Stomach smooth muscle (tissue), 2 donors: Measurements from ENCODE around the gene PLAAT5.

Experiments used
- H3K27ac ChIP-seq: one replicate; pipeline ENCODE4 v1.7.0; 2013; ENCODE audit warnings: mild to moderate bottlenecking, low read length, inconsistent platforms
- H3K27me3 ChIP-seq, 2 donors: one replicate each; pipeline ENCODE4 v1.7.0; 2013; ENCODE audit warnings: low read length in 2 of 2; ENCODE audit not compliant: insufficient read depth in 2 of 2, control insufficient read depth in 1 of 2
- H3K36me3 ChIP-seq, 2 donors: one replicate each; pipeline ENCODE4 v1.7.0; 2013; ENCODE audit warnings: low read length in 2 of 2; ENCODE audit not compliant: control insufficient read depth in 2 of 2, insufficient read depth in 2 of 2
- H3K4me1 ChIP-seq: one replicate; pipeline ENCODE4 v1.7.0; 2013; ENCODE audit warnings: low read length; ENCODE audit not compliant: control insufficient read depth, insufficient read depth
- H3K4me3 ChIP-seq, 2 donors: one replicate each; pipeline ENCODE4 v1.7.0; 2013; ENCODE audit warnings: low read length in 2 of 2
- H3K9ac ChIP-seq, 2 donors: one replicate each; pipeline ENCODE4 v1.7.0; 2013; ENCODE audit warnings: low read length in 2 of 2, mild to moderate bottlenecking in 1 of 2
- H3K9me3 ChIP-seq, 2 donors: one replicate each; pipeline ENCODE4 v1.7.0; 2013; ENCODE audit warnings: low read length in 2 of 2; ENCODE audit not compliant: control insufficient read depth in 2 of 2
- donor health status: healthy.
- donor health status: Pancreatic carcinoma.

Gene PLAAT5

GRCh38 chr11:63485777-63486176, 5.2 kb downstream of the PLAAT5 start:
- Histone ChIP-seq H3K27me3 (no peaks in the 10 kb centered on the region), H3K9ac (no peak overlapping the region), H3K4me1 (peaks cover 9% of the 10 kb centered on the region), H3K27ac (no peak overlapping the region), H3K36me3 (no peaks in the 10 kb centered on the region), H3K4me3 (no peak overlapping the region), H3K9me3 (peaks cover 3% of the 10 kb centered on the region in 2 donors)

DNA sequence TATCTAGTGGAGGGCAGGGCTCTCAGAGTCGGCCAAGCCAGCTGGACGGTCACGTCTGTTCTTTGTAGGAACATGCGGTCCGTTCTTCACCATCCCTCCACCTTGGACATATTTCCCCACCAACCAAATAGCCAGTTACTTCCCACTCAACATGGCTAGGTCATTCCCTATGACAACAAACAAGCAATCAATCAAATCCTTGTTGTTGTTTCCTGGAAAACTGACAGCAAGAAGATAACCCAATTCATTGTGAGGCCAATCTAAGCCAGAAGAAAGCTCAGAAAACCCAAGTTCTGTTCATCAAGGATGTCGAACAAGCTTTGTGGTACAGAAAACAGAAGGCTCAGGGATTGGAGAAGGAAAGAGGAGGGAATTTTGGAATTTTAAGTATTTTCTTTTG, 10.9 kb downstream of the PLAAT5 start:
- H3K36me3 ChIP-seq = no peaks in the 10 kb centered on the region
- H3K9me3 ChIP-seq = no peaks in the 10 kb centered on the region
- H3K9ac ChIP-seq = no peak overlapping the region
- peaks cover 3% of the 10 kb centered on the region for H3K4me1 ChIP-seq
- no peak overlapping the region for H3K27ac ChIP-seq
- H3K27me3 ChIP-seq = no peaks in the 10 kb centered on the region
- H3K4me3 ChIP-seq = no peak overlapping the region

- Histone ChIP-seq H3K9me3 (no peaks in the 10 kb centered on the region), H3K4me3 (peak overlapping the region in 1 of 2 donors; percentile 23), H3K36me3 (no peaks in the 10 kb centered on the region), H3K27ac (no peak overlapping the region), H3K9ac (no peak overlapping the region), H3K4me1 (peaks cover 3% of the 10 kb centered on the region), H3K27me3 (no peaks in the 10 kb centered on the region)
Observed at GRCh38 chr11:63478896-63479295, 12.1 kb downstream of the PLAAT5 start.

- H3K9me3 ChIP-seq = no peaks in the 10 kb centered on the region
- no peak overlapping the region for H3K27ac ChIP-seq
- H3K4me3 ChIP-seq = no peak overlapping the region
- H3K27me3 ChIP-seq = no peaks in the 10 kb centered on the region
- no peak overlapping the region for H3K9ac ChIP-seq
- peaks cover 3% of the 10 kb centered on the region for H3K4me1 ChIP-seq
- no peaks in the 10 kb centered on the region for H3K36me3 ChIP-seq
Observed at GRCh38 chr11:63476618-63477017, 14.3 kb downstream of the PLAAT5 start.

DNA sequence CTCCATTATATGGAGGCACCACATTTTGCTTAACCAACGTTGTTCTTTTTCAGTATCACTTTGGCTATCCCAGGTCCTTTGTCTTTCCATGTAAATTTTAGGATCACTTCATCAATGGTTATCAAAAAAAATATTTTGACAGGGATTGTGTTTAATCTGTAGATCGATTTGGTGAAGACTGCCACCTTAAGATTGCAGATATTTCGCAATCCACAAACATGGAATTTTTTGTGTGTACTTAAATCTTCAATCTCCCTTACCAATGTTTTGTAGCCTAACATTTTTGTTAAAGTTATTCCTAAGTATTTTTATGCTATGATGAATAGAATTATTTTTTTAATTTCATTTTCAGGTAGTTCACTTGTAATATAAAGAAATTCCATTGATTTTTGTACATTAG, 18.6 kb downstream of the PLAAT5 start:
- Histone ChIP-seq H3K9ac (no peak overlapping the region), H3K27ac (no peak overlapping the region), H3K4me1 (no peaks in the 10 kb centered on the region), H3K27me3 (no peaks in the 10 kb centered on the region), H3K9me3 (no peaks in the 10 kb centered on the region), H3K4me3 (no peak overlapping the region), H3K36me3 (peaks cover 0 to 2% of the 10 kb centered on the region in 2 donors)

- no peak overlapping the region for H3K4me3 ChIP-seq
- peaks cover 0 to 2% of the 10 kb centered on the region in 2 donors for H3K36me3 ChIP-seq
- no peaks in the 10 kb centered on the region for H3K9me3 ChIP-seq
- no peaks in the 10 kb centered on the region for H3K27me3 ChIP-seq
- H3K4me1 ChIP-seq = no peaks in the 10 kb centered on the region
- no peak overlapping the region for H3K9ac ChIP-seq
- no peak overlapping the region for H3K27ac ChIP-seq
Observed at GRCh38 chr11:63470311-63470710, 20.7 kb downstream of the PLAAT5 start.

GRCh38 chr11:63462137-63462536, 28.8 kb downstream of the PLAAT5 start:
- Histone ChIP-seq H3K27ac (no peak overlapping the region), H3K9me3 (no peaks in the 10 kb centered on the region), H3K4me3 (no peak overlapping the region), H3K9ac (no peak overlapping the region), H3K36me3 (peaks cover 0 to 2% of the 10 kb centered on the region in 2 donors), H3K4me1 (no peaks in the 10 kb centered on the region), H3K27me3 (no peaks in the 10 kb centered on the region)

DNA sequence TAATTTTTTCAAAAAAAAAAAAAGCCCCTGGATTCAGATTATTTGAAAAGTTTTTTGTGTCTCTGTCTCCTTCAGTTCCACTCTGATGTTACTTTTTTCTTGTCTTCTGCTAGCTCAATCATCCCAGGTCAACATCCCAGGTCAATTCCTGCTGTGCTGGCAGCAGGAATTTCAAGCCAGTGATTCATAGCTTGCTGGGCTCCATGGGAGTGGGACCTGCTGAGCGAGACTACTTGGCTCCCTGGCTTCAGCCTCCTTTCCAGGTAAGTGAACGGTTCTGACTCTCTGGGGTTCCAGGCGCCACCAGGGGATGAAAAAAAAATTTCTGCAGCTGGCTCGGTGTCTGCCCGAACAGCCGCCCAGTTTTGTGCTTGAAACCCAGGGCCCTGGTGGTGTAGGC, 31.4 kb downstream of the PLAAT5 start:
- no peaks in the 10 kb centered on the region for H3K4me1 ChIP-seq
- H3K9ac ChIP-seq = no peak overlapping the region
- H3K27ac ChIP-seq = no peak overlapping the region
- no peaks in the 10 kb centered on the region for H3K9me3 ChIP-seq
- no peaks in the 10 kb centered on the region for H3K27me3 ChIP-seq
- no peak overlapping the region for H3K4me3 ChIP-seq
- peaks cover 0 to 2% of the 10 kb centered on the region in 2 donors for H3K36me3 ChIP-seq

DNA sequence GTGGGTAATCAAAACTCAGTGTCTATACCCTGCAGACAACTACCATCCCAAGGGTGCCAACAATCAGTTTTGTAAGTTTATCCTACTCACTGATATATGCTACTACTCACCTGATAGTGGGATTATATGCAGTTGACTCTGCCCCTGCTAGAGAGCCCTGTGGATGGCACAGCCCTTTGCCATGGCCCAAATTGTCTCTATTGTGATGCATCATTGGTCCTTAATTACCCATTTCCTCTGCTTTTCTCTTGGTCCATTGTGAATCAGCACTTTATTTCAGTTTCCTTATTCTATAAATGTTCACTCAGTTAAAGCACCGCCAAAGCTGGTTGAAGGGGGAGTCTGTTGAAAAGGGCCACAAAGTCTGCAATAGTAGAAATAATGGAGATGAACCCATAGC, 42.3 kb downstream of the PLAAT5 start:
- Histone ChIP-seq H3K27ac (no peak overlapping the region), H3K9me3 (no peaks in the 10 kb centered on the region), H3K9ac (no peak overlapping the region), H3K4me3 (no peak overlapping the region), H3K4me1 (no peaks in the 10 kb centered on the region), H3K36me3 (no peaks in the 10 kb centered on the region), H3K27me3 (no peaks in the 10 kb centered on the region)

DNA sequence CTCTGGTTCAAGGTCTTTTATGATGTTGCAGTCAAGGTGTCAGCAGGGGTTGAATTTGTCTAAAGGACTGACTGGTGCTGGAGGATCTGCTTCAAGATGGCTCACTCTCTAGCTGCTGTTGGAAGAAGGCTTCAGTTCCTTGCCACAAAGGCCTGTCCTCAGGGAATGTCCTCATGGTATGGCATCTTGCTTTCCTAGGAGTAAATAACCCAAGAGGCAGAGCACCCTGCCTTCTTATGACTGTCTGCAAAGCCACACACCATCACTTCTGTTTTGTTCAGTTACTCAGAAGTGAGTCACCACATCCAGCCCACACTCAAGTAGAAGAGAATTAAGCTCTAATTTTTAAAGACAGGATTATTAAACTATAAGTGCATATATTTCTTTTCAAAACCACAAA, 45.2 kb downstream of the PLAAT5 start:
- Histone ChIP-seq H3K9me3 (no peaks in the 10 kb centered on the region), H3K9ac (no peak overlapping the region), H3K4me1 (no peaks in the 10 kb centered on the region), H3K27ac (no peak overlapping the region), H3K27me3 (no peaks in the 10 kb centered on the region), H3K36me3 (no peaks in the 10 kb centered on the region), H3K4me3 (no peak overlapping the region)

DNA sequence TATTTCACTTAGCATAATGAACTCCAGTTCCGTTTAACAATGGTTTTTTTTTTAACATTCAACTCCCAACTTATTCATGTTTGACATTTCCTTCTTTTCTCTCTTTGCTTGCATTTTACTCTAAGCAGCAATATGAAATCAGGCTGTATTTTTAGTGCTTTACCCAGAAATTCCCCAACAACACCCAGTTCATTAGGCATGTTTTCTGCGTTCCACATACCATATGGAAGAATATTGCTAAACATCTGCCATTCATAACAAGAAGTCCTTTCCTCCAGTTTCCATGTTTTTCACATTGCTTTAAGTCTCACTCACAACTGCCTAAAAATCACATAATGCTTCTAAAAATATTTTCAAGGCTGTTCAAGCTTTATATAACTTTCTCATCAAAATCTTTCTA, 45.8 kb downstream of the PLAAT5 start:
- no peaks in the 10 kb centered on the region for H3K4me1 ChIP-seq
- H3K9me3 ChIP-seq = no peaks in the 10 kb centered on the region
- H3K4me3 ChIP-seq = no peak overlapping the region
- no peaks in the 10 kb centered on the region for H3K36me3 ChIP-seq
- H3K27me3 ChIP-seq = no peaks in the 10 kb centered on the region
- no peak overlapping the region for H3K27ac ChIP-seq
- H3K9ac ChIP-seq = no peak overlapping the region
